Measurements from ENCODE around the gene ABCG8. TPM values are rescaled to one million over a fixed set of nuclear protein-coding genes. Genes with fewer than 3 reads are reported as not detected.

Gene ABCG8
- total and polyA plus RNA-seq, 11 donors = 0.07 TPM; not detected in 10

DNA sequence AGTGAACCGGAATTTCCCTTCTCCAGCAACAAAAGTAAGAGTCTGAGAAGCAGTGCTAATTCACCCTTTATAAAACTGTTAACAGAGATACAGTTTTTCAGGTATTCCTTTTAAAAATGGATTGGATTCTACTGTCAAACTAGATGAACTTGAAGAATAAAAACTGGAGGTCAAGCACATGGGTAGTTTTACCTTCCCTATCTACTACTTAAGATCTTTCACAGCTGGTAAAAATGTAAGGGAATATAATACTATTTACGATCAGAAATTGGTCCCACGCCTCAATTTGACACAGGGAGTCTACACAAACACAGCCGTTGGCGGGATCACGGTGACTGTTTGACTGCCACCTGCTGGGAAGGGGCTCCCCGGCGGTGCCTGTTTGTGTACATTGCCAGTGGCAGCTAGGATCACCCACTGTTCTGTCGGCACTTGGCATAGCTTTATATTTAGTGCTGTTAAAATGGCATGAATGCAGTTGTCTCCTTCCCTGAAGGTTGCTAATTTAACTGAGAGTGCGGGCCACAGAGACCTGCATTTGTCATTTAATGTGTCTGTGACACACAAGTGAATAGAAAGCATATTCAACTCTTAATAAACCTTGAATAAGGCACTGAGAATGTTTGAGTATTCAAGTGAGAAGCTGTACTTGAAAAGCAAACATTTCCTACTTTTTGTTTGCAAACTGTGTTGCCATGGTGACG is 59.5 kb downstream of the ABCG8 start:
- TF ChIP-seq, protein P1, sequence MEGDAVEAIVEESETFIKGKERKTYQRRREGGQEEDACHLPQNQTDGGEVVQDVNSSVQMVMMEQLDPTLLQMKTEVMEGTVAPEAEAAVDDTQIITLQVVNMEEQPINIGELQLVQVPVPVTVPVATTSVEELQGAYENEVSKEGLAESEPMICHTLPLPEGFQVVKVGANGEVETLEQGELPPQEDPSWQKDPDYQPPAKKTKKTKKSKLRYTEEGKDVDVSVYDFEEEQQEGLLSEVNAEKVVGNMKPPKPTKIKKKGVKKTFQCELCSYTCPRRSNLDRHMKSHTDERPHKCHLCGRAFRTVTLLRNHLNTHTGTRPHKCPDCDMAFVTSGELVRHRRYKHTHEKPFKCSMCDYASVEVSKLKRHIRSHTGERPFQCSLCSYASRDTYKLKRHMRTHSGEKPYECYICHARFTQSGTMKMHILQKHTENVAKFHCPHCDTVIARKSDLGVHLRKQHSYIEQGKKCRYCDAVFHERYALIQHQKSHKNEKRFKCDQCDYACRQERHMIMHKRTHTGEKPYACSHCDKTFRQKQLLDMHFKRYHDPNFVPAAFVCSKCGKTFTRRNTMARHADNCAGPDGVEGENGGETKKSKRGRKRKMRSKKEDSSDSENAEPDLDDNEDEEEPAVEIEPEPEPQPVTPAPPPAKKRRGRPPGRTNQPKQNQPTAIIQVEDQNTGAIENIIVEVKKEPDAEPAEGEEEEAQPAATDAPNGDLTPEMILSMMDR (IDR thresholded peaks at IDR 0.05) = peak in 3 of 12 donors; percentile 10 to 18 (median 11)
- no peak for TF ChIP-seq POLR2A (IDR thresholded peaks at IDR 0.05)
- intact Hi-C loops (cut with DNase I) = no loop called here
- Histone ChIP-seq H3K27ac (no peak overlapping the region), H3K9me3 (no peaks in the 10 kb centered on the region), H3K27me3 (no peaks in the 10 kb centered on the region), H3K36me3 (peaks cover 0 to 96% (median 79%) of the 10 kb centered on the region in 9 donors), H3K4me3 (no peak overlapping the region), H3K4me1 (no peaks in the 10 kb centered on the region)
- no peak for DNase-seq
- WGBS, 4 donors = 73 to 77% (median 75%) methylated on average over 11 of the region's 11 CpGs
- ATAC-seq = no peak

DNA sequence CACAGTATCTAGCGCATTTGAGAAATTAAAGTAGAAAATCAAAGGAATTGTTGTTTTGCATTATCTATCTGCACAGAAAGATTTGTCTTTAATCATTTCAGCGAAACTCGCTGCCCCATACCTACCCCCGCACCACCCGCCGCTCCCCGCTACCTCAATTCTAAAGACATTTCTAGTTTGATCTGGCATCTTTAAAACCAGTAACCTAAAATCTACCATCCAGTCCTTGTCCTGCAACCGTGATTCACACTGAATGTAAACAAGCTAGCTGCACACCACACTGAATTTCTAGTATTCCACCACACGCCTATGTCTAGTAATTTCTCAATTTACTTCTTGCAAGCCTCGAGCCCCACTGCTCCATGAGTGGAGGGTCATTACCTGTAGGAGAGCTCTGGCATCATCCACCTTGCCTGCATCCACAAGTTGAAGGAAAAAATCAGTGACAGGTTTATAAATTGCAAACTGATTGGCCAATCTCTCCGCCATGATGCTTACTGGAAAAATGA is 60.1 kb downstream of the ABCG8 start:
- Histone ChIP-seq H3K27me3 (no peaks in the 10 kb centered on the region), H3K4me3 (no peak overlapping the region), H3K9me3 (no peaks in the 10 kb centered on the region), H3K27ac (no peak overlapping the region), H3K4me1 (no peaks in the 10 kb centered on the region), H3K36me3 (peaks cover 0 to 95% (median 78%) of the 10 kb centered on the region in 9 donors)
- 92 to 97% (median 95%) methylated on average over 11 of the region's 11 CpGs for WGBS, 4 donors
- ATAC-seq = no peak
- no peak for DNase-seq
- no peak for TF ChIP-seq POLR2A (IDR thresholded peaks at IDR 0.05)
- TF ChIP-seq, protein P1 (IDR thresholded peaks at IDR 0.05) = no peak
- intact Hi-C loops (cut with DNase I) = no loop called here

DNA sequence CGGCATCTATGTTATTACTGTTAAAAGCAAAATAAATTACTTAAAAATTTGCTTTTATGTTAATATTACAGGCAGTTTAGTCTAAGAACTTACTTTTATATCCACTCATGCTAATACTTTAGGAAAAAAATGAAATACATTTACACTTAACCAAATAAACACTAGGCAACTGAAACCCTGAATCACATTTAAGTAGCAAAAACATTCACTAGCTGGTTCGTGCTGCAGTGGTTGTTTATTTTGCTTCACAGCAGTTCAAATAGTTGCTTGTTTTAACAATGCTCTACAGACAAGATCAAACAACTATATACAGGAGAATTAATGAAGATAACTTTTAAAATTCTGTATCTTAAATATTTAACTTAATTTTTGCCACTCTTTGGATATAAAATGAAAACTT is 60.8 kb downstream of the ABCG8 start:
- no peak for TF ChIP-seq POLR2A (IDR thresholded peaks at IDR 0.05)
- TF ChIP-seq, protein P1 (IDR thresholded peaks at IDR 0.05) = no peak
- H3K36me3 ChIP-seq = peaks cover 0 to 95% (median 78%) of the 10 kb centered on the region in 9 donors
- 90 to 96% (median 92%) methylated on average over 2 of the region's 2 CpGs for WGBS, 4 donors

DNA sequence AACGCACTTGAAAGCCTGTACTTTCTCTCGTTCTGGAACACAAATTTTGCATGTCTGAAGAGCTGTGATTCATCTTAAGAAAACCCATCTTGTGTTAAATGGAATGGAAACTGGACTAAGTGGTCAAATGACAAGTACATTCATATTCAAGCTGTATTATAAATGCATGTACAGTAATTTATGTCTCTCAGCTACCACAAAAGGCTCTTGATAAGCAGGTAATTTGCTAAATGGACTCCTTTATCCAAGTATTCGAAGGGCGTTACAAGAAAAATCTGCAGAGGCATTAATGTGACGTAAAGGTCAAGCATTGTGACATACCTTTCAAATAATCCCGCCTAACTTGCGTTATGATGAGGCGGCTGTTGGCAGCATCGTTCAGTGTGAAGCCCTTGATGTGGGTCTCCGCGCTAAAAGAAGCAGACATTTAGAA is 66.6 kb downstream of the ABCG8 start:
- ATAC-seq (no peak), DNase-seq (no peak)
- no peaks in the 10 kb centered on the region for H3K27me3 ChIP-seq
- H3K9me3 ChIP-seq = no peaks in the 10 kb centered on the region
- H3K4me3 ChIP-seq = no peak overlapping the region
- H3K36me3 ChIP-seq = peaks cover 0 to 80% (median 56%) of the 10 kb centered on the region in 9 donors
- WGBS, 4 donors = 88 to 93% (median 91%) methylated on average over 11 of the region's 11 CpGs
- no peak overlapping the region for H3K27ac ChIP-seq
- TF ChIP-seq POLR2A (IDR thresholded peaks at IDR 0.05) = no peak
- TF ChIP-seq, protein P1 (IDR thresholded peaks at IDR 0.05) = no peak
- H3K4me1 ChIP-seq = no peaks in the 10 kb centered on the region
- intact Hi-C loops (cut with DNase I) = no loop called here

More for the DNA sequence above, 60.8 kb downstream of the ABCG8 start:
- no peaks in the 10 kb centered on the region for H3K27me3 ChIP-seq
- H3K4me3 ChIP-seq = no peak overlapping the region
- no peak overlapping the region for H3K27ac ChIP-seq
- intact Hi-C loops (cut with DNase I) = no loop called here
- ATAC-seq (no peak), DNase-seq (no peak)
- H3K9me3 ChIP-seq = no peaks in the 10 kb centered on the region
- H3K4me1 ChIP-seq = no peaks in the 10 kb centered on the region
